OCI-LY7 (cell line): ENCODE results near the gene ZNF692. TPM values are rescaled to one million over a fixed set of nuclear protein-coding genes. Genes with fewer than 3 reads are reported as not detected.

Experiments
- BruUV-seq: library from RNA; stranded (reverse); fragments of 400-500 nt; replicated peaks from 2 replicates; lab custom pipeline; 2021; lab: Mats Ljungman, UMichigan
- CTCF ChIA-PET: fragments of 300-600 bp; sonication (Branson Sonifier 250); formaldehyde crosslinking; loops from one replicate; lab custom pipeline; 2022; ENCODE audit warnings: antibody characterized with exemption; ENCODE audit not compliant: unreplicated experiment; lab: Charles Lee
- POLR2A ChIA-PET: fragments of 300-600 bp; sonication (Branson Sonifier 250); formaldehyde crosslinking; loops from one replicate; lab custom pipeline; 2022; ENCODE audit warnings: antibody characterized with exemption; lab: Charles Lee
- DNase-seq: peaks from one replicate; pipeline ENCODE4 v3.0.0-alpha.2; 2015; ENCODE audit warnings: low spot score
- H2AFZ ChIP-seq: fragments of 200-600 bp; sonication (generic), shearing (Covaris generic); 2 replicates; pipeline ENCODE4 v1.6.1; 2014; ENCODE audit warnings: mild to moderate bottlenecking, antibody characterized with exemption, low read length, moderate library complexity
- H3K27ac ChIP-seq: fragments of 200-600 bp; sonication (generic); 2 replicates; pipeline ENCODE4 v1.5.1; 2014; ENCODE audit warnings: mixed run types, low read depth, mild to moderate bottlenecking, moderate library complexity, low read length, inconsistent platforms; ENCODE audit not compliant: poor library complexity, severe bottlenecking
- H3K36me3 ChIP-seq: fragments of 200-600 bp; sonication (generic); 2 replicates; pipeline ENCODE4 v1.6.1; 2014; ENCODE audit warnings: mild to moderate bottlenecking, antibody characterized with exemption, low read length, moderate library complexity, mixed read lengths; ENCODE audit not compliant: insufficient read depth
- H3K4me1 ChIP-seq: fragments of 200-600 bp; sonication (generic); 2 replicates; pipeline ENCODE4 v1.5.1; 2014; ENCODE audit warnings: mild to moderate bottlenecking, low read length; ENCODE audit not compliant: insufficient read depth, poor library complexity, severe bottlenecking
- H3K4me2 ChIP-seq: fragments of 200-600 bp; sonication (generic); 2 replicates; pipeline ENCODE4 v1.6.1; 2014; ENCODE audit warnings: mild to moderate bottlenecking, low read length
- H3K4me3 ChIP-seq: fragments of 200-600 bp; sonication (generic); 2 replicates; pipeline ENCODE4 v1.5.1; 2014; ENCODE audit warnings: mild to moderate bottlenecking, low read depth, low read length; ENCODE audit not compliant: poor library complexity, severe bottlenecking
- H3K79me2 ChIP-seq: fragments of 200-600 bp; sonication (generic); 2 replicates; pipeline ENCODE4 v1.6.1; 2016; ENCODE audit warnings: low read depth, mild to moderate bottlenecking, low read length, moderate library complexity, mixed read lengths; ENCODE audit not compliant: insufficient read depth
- H3K9me2 ChIP-seq: fragments of 200-600 bp; sonication (generic); 2 replicates; pipeline ENCODE4 v1.6.1; 2016; ENCODE audit warnings: mild to moderate bottlenecking, low read length, mixed read lengths; ENCODE audit not compliant: insufficient read depth
- H3K9me3 ChIP-seq: fragments of 200-600 bp; sonication (generic); 2 replicates; pipeline ENCODE4 v1.6.1; 2014; ENCODE audit warnings: mild to moderate bottlenecking, mixed run types, low read length, mixed read lengths
- H4K20me1 ChIP-seq: fragments of 200-600 bp; sonication (generic); 2 replicates; pipeline ENCODE4 v1.6.1; 2014; ENCODE audit warnings: mild to moderate bottlenecking, antibody characterized with exemption, low read length, moderate library complexity, mixed read lengths; ENCODE audit not compliant: insufficient read depth
- EZH2phosphoT487 ChIP-seq: fragments of 200-600 bp; sonication (generic); IDR thresholded peaks from 2 replicates; pipeline ENCODE4 v1.6.1; 2018; ENCODE audit warnings: low read depth, borderline replicate concordance, mild to moderate bottlenecking, mixed run types, antibody characterized with exemption, low read length, moderate library complexity, mixed read lengths
- intact Hi-C: fragments of 100-400 bp; cut with micrococcal nuclease; formaldehyde crosslinking; loops from one replicate; pipeline ENCODE4 v1.10.0; 2022; ENCODE audit not compliant: unreplicated experiment
- total RNA-seq, 2 experiments: library from RNA; depleted of rRNA in 1 of 2; stranded (reverse); fragments of >200 nt in 1 of 2; shearing (Covaris generic) in 1 of 2; gene quantifications; 2 replicates each; pipeline ENCODE4 v1.2.3, GENCODE V29; 2014 to 2022
- TF ChIP-seq, protein P1 (sequence below): fragments of 200-600 bp; sonication (generic); conservative IDR thresholded peaks from 2 replicates; pipeline ENCODE4 v1.5.1; 2014; ENCODE audit warnings: mild to moderate bottlenecking, antibody characterized with exemption, low read length, moderate library complexity, mixed read lengths

Gene ZNF692
- total RNA-seq, 2 experiments from 2014 or later, result 65.0 to 67.4 TPM

DNA sequence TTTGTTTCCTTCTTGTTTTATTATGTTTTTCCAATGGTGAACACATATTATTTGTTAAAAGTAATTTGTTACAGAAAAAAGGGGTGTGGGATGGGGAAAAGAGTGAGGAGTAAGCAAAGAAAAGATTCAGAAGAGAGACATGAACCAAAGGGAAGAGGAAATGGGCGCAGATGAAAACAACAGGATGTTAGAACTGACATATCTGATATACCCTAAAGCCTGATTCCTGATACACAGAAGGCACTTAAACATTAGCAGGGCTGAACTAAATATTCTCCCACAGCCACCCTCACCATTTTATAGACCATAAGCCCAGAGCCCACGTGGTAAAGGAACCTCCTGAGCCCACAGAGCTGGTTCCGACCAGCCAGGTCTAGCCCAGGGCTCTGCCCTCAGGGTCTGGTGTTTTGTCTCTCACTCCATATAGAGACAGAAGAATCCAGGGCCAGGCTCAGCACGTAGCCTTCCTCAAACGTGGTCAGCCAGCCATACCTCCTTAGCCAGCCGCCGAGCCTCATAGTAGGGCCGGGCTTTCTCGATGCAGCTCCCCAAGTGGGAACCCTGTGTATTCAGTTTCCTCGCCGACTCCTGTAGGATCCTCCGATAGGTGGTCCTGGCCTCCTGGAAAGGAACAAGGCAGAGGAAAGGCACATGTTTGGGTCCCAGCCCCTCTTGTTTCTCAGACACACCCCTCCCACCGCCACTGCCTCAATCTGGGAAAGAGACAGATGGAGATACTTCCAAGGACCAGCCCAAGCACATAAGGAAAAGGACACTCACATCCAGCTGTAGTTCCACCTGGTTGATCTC is 42.6 kb downstream of the ZNF692 start:
- H3K4me1 ChIP-seq, result peaks cover 11% of the 10 kb centered on the region
- no peak for DNase-seq
- BruUV-seq, result no TSS peak
- no peaks in the 10 kb centered on the region for H3K79me2 ChIP-seq
- intact Hi-C loops, result no loop called here
- ChIA-PET CTCF (no interaction called here), POLR2A (no interaction called here)
- no peak overlapping the region for H3K27ac ChIP-seq
- H3K4me2 ChIP-seq, result no peak overlapping the region
- no peaks in the 10 kb centered on the region for H3K9me3 ChIP-seq
- H3K4me3 ChIP-seq, result no peak overlapping the region
- no peaks in the 10 kb centered on the region for H3K9me2 ChIP-seq
- no peak overlapping the region for H2AFZ ChIP-seq
- TF ChIP-seq EZH2phosphoT487, result no peak
- TF ChIP-seq, protein P1, sequence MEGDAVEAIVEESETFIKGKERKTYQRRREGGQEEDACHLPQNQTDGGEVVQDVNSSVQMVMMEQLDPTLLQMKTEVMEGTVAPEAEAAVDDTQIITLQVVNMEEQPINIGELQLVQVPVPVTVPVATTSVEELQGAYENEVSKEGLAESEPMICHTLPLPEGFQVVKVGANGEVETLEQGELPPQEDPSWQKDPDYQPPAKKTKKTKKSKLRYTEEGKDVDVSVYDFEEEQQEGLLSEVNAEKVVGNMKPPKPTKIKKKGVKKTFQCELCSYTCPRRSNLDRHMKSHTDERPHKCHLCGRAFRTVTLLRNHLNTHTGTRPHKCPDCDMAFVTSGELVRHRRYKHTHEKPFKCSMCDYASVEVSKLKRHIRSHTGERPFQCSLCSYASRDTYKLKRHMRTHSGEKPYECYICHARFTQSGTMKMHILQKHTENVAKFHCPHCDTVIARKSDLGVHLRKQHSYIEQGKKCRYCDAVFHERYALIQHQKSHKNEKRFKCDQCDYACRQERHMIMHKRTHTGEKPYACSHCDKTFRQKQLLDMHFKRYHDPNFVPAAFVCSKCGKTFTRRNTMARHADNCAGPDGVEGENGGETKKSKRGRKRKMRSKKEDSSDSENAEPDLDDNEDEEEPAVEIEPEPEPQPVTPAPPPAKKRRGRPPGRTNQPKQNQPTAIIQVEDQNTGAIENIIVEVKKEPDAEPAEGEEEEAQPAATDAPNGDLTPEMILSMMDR, result no peak
- H3K36me3 ChIP-seq, result peaks cover 47% of the 10 kb centered on the region
- no peaks in the 10 kb centered on the region for H4K20me1 ChIP-seq

DNA sequence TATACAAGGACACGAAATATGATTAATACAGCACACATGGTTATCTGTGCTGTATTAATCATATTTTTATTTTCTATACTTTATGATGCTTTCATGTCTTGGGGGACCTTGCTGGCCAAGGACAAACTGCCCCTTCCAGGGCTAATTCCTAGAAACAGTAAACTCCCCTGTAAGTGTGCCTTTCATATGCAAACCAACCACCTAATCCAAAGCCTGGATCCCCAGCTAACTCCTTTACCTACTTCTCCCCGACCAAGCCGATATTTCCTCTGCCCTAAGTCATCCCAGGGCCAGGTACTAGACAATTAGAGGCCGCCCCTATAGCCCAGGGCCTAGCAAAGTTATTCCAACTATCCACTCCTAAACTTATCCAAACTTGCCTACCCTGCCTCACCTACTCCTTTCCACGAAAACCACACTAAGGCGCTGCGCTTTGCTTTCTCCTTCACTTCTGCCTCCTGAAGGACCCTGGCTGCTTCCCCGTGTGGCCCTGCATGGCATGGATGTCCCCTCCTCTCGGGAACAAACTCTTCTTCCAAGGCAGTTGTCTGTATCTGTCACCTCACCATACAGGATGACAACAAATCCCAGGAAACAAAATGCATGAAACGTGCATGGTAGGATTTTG is 43.4 kb downstream of the ZNF692 start:
- Histone ChIP-seq H3K4me2 (no peak overlapping the region), H3K4me3 (no peak overlapping the region), H3K9me2 (no peaks in the 10 kb centered on the region), H3K36me3 (peaks cover 41% of the 10 kb centered on the region), H3K4me1 (peaks cover 11% of the 10 kb centered on the region), H3K27ac (no peak overlapping the region), H2AFZ (no peak overlapping the region), H3K9me3 (no peaks in the 10 kb centered on the region), H4K20me1 (no peaks in the 10 kb centered on the region), H3K79me2 (no peaks in the 10 kb centered on the region)
- BruUV-seq, result no TSS peak
- DNase-seq, result no peak
- intact Hi-C loops, result no loop called here
- ChIA-PET POLR2A (no interaction called here), CTCF (no interaction called here)
- TF ChIP-seq, protein P1, result no peak
- no peak for TF ChIP-seq EZH2phosphoT487

DNA sequence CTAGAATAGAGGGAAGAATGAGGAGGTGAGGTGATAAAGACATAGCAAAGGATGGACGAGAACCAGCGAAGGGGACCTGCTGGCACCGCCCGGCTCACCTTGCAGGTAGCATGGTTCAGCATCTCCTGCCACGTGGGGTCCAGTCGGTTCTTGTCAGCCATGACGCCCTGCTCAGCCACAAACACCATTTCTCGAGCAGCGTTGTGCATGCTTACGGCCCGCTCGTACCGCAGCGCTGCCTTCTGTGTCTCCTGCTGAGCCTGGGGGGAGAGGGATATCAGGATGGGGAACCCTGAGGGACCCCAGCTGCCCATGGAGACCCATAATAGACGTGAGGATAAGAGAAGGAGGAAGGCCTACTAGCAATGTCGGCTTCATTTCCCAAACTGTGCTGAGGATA is 44.5 kb downstream of the ZNF692 start:
- POLR2A ChIA-PET, result interaction anchor here (0.7 to 1.7 kb wide), 3 partner anchors 11 to 193 kb away, joined by 3 read pairs; no protein-coding TSS in a partner anchor
- TF ChIP-seq EZH2phosphoT487, result no peak
- TF ChIP-seq, protein P1, result no peak

More for the DNA sequence above, 44.5 kb downstream of the ZNF692 start:
- H3K4me3 ChIP-seq, result no peak overlapping the region
- CTCF ChIA-PET, result no interaction called here
- no peaks in the 10 kb centered on the region for H4K20me1 ChIP-seq
- intact Hi-C loops, result no loop called here
- peaks cover 8% of the 10 kb centered on the region for H3K4me1 ChIP-seq
- H2AFZ ChIP-seq, result no peak overlapping the region
- H3K36me3 ChIP-seq, result peaks cover 35% of the 10 kb centered on the region
- H3K9me2 ChIP-seq, result no peaks in the 10 kb centered on the region
- DNase-seq, result no peak
- BruUV-seq, result no TSS peak
- no peak overlapping the region for H3K4me2 ChIP-seq
- H3K27ac ChIP-seq, result no peak overlapping the region
- no peaks in the 10 kb centered on the region for H3K79me2 ChIP-seq
- H3K9me3 ChIP-seq, result no peaks in the 10 kb centered on the region
